HCT116 (cell line): ENCODE results near the gene GRM4. TPM values are rescaled to one million over a fixed set of nuclear protein-coding genes. Genes with fewer than 3 reads are reported as not detected.

Source experiments
- ATAC-seq: fragments of 200-7000 bp; cut with Tn5 transposase; 2 replicates; pipeline ENCODE4 v1.9.1; 2020; ENCODE audit warnings: mild to moderate bottlenecking, moderate library complexity
- BruUV-seq: library from RNA; stranded (reverse); fragments of 400-500 nt; replicated peaks from 2 replicates; lab custom pipeline; 2021; lab: Mats Ljungman, UMichigan
- CTCF ChIA-PET: fragments of 300-600 bp; sonication (Branson Sonifier 250); formaldehyde crosslinking; loops from one replicate; lab custom pipeline; 2021; ENCODE audit warnings: antibody characterized with exemption; lab: Charles Lee
- POLR2A ChIA-PET: fragments of 300-600, 350-600 bp; sonication (Branson Sonifier 250); formaldehyde crosslinking; loops from one replicate; lab custom pipeline; 2021; ENCODE audit warnings: antibody characterized with exemption; lab: Charles Lee
- RAD21 ChIA-PET, 2 experiments: fragments of 300-600 bp; sonication (Branson Sonifier 250); formaldehyde crosslinking; loops; one replicate each; lab custom pipeline; 2023; ENCODE audit warnings: low total read pairs in 2 of 2; ENCODE audit not compliant: uncharacterized antibody in 2 of 2, unreplicated experiment in 2 of 2, low non-redundant PET in 1 of 2; lab: Charles Lee
- DNase-seq: peaks from one replicate; pipeline ENCODE4 v3.0.0-alpha.2; 2010; ENCODE audit warnings: low read depth, low spot score
- H2AFZ ChIP-seq: fragments of 200-600 bp; shearing (Covaris generic), sonication (generic); 2 replicates; pipeline ENCODE4 v1.6.1; 2017; ENCODE audit warnings: low read depth, mixed run types, mixed read lengths, antibody characterized with exemption, low read length; ENCODE audit not compliant: poor library complexity, severe bottlenecking
- H3K27ac ChIP-seq: 2 replicates; pipeline ENCODE4 v1.5.1; 2012; ENCODE audit warnings: low read depth, low read length
- H3K27me3 ChIP-seq: fragments of 200-600 bp; sonication (generic); 2 replicates; pipeline ENCODE4 v1.6.1; 2016; ENCODE audit warnings: mixed run types, low read length, mixed read lengths; ENCODE audit not compliant: insufficient read depth
- H3K36me3 ChIP-seq, 2 experiments: fragments of 200-500 bp in 1 of 2; fragments of 200-600 bp in 1 of 2; sonication (Bioruptor generic) in 1 of 2; sonication (generic) in 1 of 2; 2 replicates each; pipeline versions ENCODE4 v1.5.1 to v1.6.1; 2014 to 2016; ENCODE audit warnings: low read length in 2 of 2, inconsistent platforms in 1 of 2, mixed read lengths in 1 of 2, mixed run types in 1 of 2; ENCODE audit not compliant: insufficient read depth in 2 of 2, control insufficient read depth in 1 of 2
- H3K4me1 ChIP-seq, 2 experiments: fragments of 200-600 bp in 1 of 2; sonication (generic) in 1 of 2; 2 replicates each; pipeline versions ENCODE4 v1.5.1 to v1.6.1; 2012 to 2017; ENCODE audit warnings: low read length in 2 of 2, inconsistent platforms in 1 of 2, mild to moderate bottlenecking in 1 of 2, mixed read lengths in 1 of 2, mixed run types in 1 of 2, moderate library complexity in 1 of 2; ENCODE audit not compliant: insufficient read depth in 2 of 2, control insufficient read depth in 1 of 2
- H3K4me2 ChIP-seq: fragments of 200-600 bp; sonication (generic); 2 replicates; pipeline ENCODE4 v1.6.1; 2017; ENCODE audit warnings: mixed run types, low read length, mixed read lengths
- H3K4me3 ChIP-seq, 2 experiments: fragments of 200-600 bp in 1 of 2; sonication (generic) in 1 of 2; replicated peaks in 1 of 2; 2 replicates each; pipeline ENCODE4 v1.5.1; 2011 to 2016; ENCODE audit warnings: low read length in 2 of 2, control low read depth in 1 of 2, low read depth in 1 of 2, mild to moderate bottlenecking in 1 of 2, mixed read lengths in 1 of 2, mixed run types in 1 of 2
- H3K79me2 ChIP-seq: fragments of 200-600 bp; sonication (generic); 2 replicates; pipeline ENCODE4 v1.6.1; 2017; ENCODE audit warnings: mild to moderate bottlenecking, mixed run types, low read length, moderate library complexity, mixed read lengths; ENCODE audit not compliant: insufficient read depth
- H3K9ac ChIP-seq: fragments of 200-600 bp; sonication (generic); 2 replicates; pipeline ENCODE4 v1.6.1; 2016; ENCODE audit warnings: low read length, mixed read lengths
- H3K9me2 ChIP-seq: fragments of 200-600 bp; sonication (generic), shearing (Covaris generic); 2 replicates; pipeline ENCODE4 v1.6.1; 2017; ENCODE audit warnings: mixed run types, mild to moderate bottlenecking, moderate library complexity; ENCODE audit not compliant: insufficient read depth
- H3K9me3 ChIP-seq, 2 experiments: fragments of 200-500 bp in 1 of 2; fragments of 200-600 bp in 1 of 2; sonication (Bioruptor generic) in 1 of 2; sonication (generic) in 1 of 2; 2 replicates each; pipeline ENCODE4 v1.6.1; 2014 to 2017; ENCODE audit warnings: low read length in 2 of 2, mixed read lengths in 2 of 2, inconsistent platforms in 1 of 2, low read depth in 1 of 2, mild to moderate bottlenecking in 1 of 2, mixed run types in 1 of 2, moderate library complexity in 1 of 2; ENCODE audit not compliant: control insufficient read depth in 1 of 2, insufficient read depth in 1 of 2
- H4K20me1 ChIP-seq: fragments of 200-600 bp; sonication (generic), shearing (Covaris generic); 2 replicates; pipeline ENCODE4 v1.6.1; 2017; ENCODE audit warnings: mixed run types, mild to moderate bottlenecking, moderate library complexity; ENCODE audit not compliant: insufficient read depth
- CBX3 ChIP-seq: IDR thresholded peaks from 2 replicates; pipeline ENCODE4 v1.6.1; 2012; ENCODE audit warnings: low read depth
- CEBPB ChIP-seq: IDR thresholded peaks from 2 replicates; pipeline ENCODE4 v1.6.1; 2012; ENCODE audit warnings: low read depth
- EGR1 ChIP-seq: IDR thresholded peaks from 2 replicates; pipeline ENCODE4 v1.6.1; 2012; ENCODE audit warnings: low read depth
- ELF1 ChIP-seq: IDR thresholded peaks from 2 replicates; pipeline ENCODE4 v1.6.1; 2012; ENCODE audit warnings: low read depth, borderline replicate concordance
- FOSL1 ChIP-seq: IDR thresholded peaks from 2 replicates; pipeline ENCODE4 v1.6.1; 2012; ENCODE audit warnings: low read depth
- JUND ChIP-seq: IDR thresholded peaks from 2 replicates; pipeline ENCODE4 v1.6.1; 2012
- POLR2A ChIP-seq: IDR thresholded peaks from 2 replicates; pipeline ENCODE4 v1.7.0; 2011; ENCODE audit warnings: borderline replicate concordance; ENCODE audit not compliant: insufficient read depth, insufficient read length; ENCODE audit errors: extremely low read depth
- SP1 ChIP-seq: IDR thresholded peaks from 2 replicates; pipeline ENCODE4 v1.6.1; 2012; ENCODE audit warnings: low read depth
- intact Hi-C: fragments of 100-400 bp; cut with micrococcal nuclease; formaldehyde crosslinking; loops from 2 replicates; pipeline ENCODE4 v1.10.0; 2022
- total RNA-seq: library from RNA; stranded (reverse); gene quantifications from one replicate; pipeline ENCODE4 v1.2.1, GENCODE V29; 2021; ENCODE audit not compliant: unreplicated experiment
- TF ChIP-seq, protein P1 (sequence below): IDR thresholded peaks from 2 replicates; pipeline ENCODE4 v1.6.1; 2012; ENCODE audit warnings: low read depth
- TF ChIP-seq, protein P2 (sequence below): IDR thresholded peaks from 2 replicates; pipeline ENCODE4 v1.6.1; 2012
- TF ChIP-seq, protein P3 (sequence below), 3 experiments: fragments of 200-600 bp in 1 of 3; sonication (generic) in 1 of 3; IDR thresholded peaks in 2 of 3; conservative IDR thresholded peaks in 1 of 3; 2 replicates each; pipeline ENCODE4 v1.5.1; 2012 to 2017; ENCODE audit warnings: low read depth in 2 of 3, low read length in 2 of 3, antibody characterized with exemption in 1 of 3, borderline replicate concordance in 1 of 3, control low read depth in 1 of 3, mild to moderate bottlenecking in 1 of 3, mixed read lengths in 1 of 3, mixed run types in 1 of 3, moderate library complexity in 1 of 3; ENCODE audit not compliant: insufficient read depth in 1 of 3
- TF ChIP-seq, protein P4 (sequence below): IDR thresholded peaks from 2 replicates; pipeline ENCODE4 v1.6.1; 2011; ENCODE audit warnings: mild to moderate bottlenecking, low read length, moderate library complexity; ENCODE audit not compliant: insufficient replicate concordance; ENCODE audit errors: extremely low read depth

Gene GRM4
- total RNA-seq, 1 experiment from 2014 or later = 2.6 TPM

DNA sequence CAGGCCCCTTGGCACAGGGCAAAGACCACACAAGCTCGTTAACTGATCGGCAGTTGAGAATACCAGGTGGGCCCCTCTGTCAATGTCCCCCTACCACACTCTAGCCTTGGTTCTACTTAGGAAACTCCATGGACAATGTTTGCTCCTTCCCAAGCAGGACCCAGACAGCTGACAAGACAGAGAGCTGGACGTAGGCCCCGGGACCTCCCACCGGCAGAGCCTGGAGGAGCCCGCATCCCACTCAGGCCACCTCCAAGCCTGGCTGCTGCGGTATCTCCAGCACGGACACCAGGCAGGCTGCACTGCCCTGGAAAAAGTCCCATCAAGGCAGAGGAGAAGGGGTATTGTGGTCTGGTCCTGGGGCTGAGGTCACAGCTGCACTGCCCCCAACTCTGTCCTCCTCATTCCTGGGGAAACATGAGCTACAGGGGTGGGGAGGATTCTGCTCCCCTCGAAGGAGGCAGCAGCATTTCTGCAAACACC, 6.2 kb upstream of the GRM4 start:
- RAD21 ChIA-PET = interaction anchor here in 1 of 2 experiments (0.9 kb wide), 1 partner anchor 97 kb away, joined by 4 read pairs; no protein-coding TSS in a partner anchor
- Histone ChIP-seq H3K4me2 (no peak overlapping the region), H4K20me1 (no peaks in the 10 kb centered on the region), H2AFZ (no peak overlapping the region), H3K27ac (no peak overlapping the region), H3K9me2 (no peaks in the 10 kb centered on the region), H3K4me1 (peaks cover 4 to 10% of the 10 kb centered on the region in 2 experiments; a peak in 3 of 4 replicates), H3K9ac (no peak overlapping the region), H3K4me3 (no peak overlapping the region), H3K27me3 (no peaks in the 10 kb centered on the region), H3K36me3 (no peaks in the 10 kb centered on the region), H3K9me3 (no peaks in the 10 kb centered on the region), H3K79me2 (no peaks in the 10 kb centered on the region)
- BruUV-seq = no TSS peak
- ATAC-seq (no peak), DNase-seq (no peak)
- intact Hi-C loops = loop anchor here (10.0 kb wide), 1 partner anchor 567 kb away; the partner anchor contains the start of gene BAK1
- POLR2A ChIA-PET = no interaction called here
- CTCF ChIA-PET = interaction anchor here (0.7 to 4.9 kb wide), 2 partner anchors 25 to 97 kb away, joined by 3 to 54 read pairs; no protein-coding TSS in a partner anchor
- TF ChIP-seq, protein P1, sequence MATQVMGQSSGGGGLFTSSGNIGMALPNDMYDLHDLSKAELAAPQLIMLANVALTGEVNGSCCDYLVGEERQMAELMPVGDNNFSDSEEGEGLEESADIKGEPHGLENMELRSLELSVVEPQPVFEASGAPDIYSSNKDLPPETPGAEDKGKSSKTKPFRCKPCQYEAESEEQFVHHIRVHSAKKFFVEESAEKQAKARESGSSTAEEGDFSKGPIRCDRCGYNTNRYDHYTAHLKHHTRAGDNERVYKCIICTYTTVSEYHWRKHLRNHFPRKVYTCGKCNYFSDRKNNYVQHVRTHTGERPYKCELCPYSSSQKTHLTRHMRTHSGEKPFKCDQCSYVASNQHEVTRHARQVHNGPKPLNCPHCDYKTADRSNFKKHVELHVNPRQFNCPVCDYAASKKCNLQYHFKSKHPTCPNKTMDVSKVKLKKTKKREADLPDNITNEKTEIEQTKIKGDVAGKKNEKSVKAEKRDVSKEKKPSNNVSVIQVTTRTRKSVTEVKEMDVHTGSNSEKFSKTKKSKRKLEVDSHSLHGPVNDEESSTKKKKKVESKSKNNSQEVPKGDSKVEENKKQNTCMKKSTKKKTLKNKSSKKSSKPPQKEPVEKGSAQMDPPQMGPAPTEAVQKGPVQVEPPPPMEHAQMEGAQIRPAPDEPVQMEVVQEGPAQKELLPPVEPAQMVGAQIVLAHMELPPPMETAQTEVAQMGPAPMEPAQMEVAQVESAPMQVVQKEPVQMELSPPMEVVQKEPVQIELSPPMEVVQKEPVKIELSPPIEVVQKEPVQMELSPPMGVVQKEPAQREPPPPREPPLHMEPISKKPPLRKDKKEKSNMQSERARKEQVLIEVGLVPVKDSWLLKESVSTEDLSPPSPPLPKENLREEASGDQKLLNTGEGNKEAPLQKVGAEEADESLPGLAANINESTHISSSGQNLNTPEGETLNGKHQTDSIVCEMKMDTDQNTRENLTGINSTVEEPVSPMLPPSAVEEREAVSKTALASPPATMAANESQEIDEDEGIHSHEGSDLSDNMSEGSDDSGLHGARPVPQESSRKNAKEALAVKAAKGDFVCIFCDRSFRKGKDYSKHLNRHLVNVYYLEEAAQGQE = no peak
- TF ChIP-seq, protein P2, sequence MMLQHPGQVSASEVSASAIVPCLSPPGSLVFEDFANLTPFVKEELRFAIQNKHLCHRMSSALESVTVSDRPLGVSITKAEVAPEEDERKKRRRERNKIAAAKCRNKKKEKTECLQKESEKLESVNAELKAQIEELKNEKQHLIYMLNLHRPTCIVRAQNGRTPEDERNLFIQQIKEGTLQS = no peak
- TF ChIP-seq JUND (no peak), ELF1 (no peak), CBX3 (no peak), FOSL1 (no peak), CEBPB (no peak), SP1 (no peak), EGR1 (no peak), POLR2A (no peak)
- TF ChIP-seq, protein P3, sequence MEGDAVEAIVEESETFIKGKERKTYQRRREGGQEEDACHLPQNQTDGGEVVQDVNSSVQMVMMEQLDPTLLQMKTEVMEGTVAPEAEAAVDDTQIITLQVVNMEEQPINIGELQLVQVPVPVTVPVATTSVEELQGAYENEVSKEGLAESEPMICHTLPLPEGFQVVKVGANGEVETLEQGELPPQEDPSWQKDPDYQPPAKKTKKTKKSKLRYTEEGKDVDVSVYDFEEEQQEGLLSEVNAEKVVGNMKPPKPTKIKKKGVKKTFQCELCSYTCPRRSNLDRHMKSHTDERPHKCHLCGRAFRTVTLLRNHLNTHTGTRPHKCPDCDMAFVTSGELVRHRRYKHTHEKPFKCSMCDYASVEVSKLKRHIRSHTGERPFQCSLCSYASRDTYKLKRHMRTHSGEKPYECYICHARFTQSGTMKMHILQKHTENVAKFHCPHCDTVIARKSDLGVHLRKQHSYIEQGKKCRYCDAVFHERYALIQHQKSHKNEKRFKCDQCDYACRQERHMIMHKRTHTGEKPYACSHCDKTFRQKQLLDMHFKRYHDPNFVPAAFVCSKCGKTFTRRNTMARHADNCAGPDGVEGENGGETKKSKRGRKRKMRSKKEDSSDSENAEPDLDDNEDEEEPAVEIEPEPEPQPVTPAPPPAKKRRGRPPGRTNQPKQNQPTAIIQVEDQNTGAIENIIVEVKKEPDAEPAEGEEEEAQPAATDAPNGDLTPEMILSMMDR (IDR thresholded peaks at IDR 0.05 in 2 of 3, conservative IDR thresholded peaks at IDR 0.05 in 1 of 3; ENCODE audit: borderline replicate concordance in 1 of 3, insufficient read depth in 1 of 3, low read depth in 2 of 3, low read length in 2 of 3) = no peak
- TF ChIP-seq, protein P4, sequence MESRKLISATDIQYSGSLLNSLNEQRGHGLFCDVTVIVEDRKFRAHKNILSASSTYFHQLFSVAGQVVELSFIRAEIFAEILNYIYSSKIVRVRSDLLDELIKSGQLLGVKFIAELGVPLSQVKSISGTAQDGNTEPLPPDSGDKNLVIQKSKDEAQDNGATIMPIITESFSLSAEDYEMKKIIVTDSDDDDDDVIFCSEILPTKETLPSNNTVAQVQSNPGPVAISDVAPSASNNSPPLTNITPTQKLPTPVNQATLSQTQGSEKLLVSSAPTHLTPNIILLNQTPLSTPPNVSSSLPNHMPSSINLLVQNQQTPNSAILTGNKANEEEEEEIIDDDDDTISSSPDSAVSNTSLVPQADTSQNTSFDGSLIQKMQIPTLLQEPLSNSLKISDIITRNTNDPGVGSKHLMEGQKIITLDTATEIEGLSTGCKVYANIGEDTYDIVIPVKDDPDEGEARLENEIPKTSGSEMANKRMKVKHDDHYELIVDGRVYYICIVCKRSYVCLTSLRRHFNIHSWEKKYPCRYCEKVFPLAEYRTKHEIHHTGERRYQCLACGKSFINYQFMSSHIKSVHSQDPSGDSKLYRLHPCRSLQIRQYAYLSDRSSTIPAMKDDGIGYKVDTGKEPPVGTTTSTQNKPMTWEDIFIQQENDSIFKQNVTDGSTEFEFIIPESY = no peak
